A172 (cell line): Measurements from ENCODE around the gene STK32C. TPM values are rescaled to one million over a fixed set of nuclear protein-coding genes. Genes with fewer than 3 reads are reported as not detected.
"Not testable (repeated sequence)": the region's sequence is repeated elsewhere in the genome, so short reads cannot be mapped to it uniquely, and the experiment has no call there.

ENCODE experiments used
- DNase-seq: peaks from one replicate; pipeline ENCODE4 v3.0.0-alpha.2; 2015; ENCODE audit warnings: low spot score
- total RNA-seq: library from RNA; depleted of rRNA; stranded (reverse); fragments of >200 nt; shearing (Covaris generic); gene quantifications from 2 replicates; pipeline ENCODE4 v1.2.3, GENCODE V29; 2014

Gene STK32C
- total RNA-seq, 1 experiment from 2014 or later, result 23.0 TPM

- no peak for DNase-seq
Observed at GRCh38 chr10:132232023-132232951, 75.5 kb downstream of the STK32C start.

- DNase-seq, result no peak
Observed at GRCh38 chr10:132231656-132232022, 76.1 kb downstream of the STK32C start.

GRCh38 chr10:132230557-132231210, 77.1 kb downstream of the STK32C start:
- no peak for DNase-seq

- DNase-seq, result no peak
Observed at GRCh38 chr10:132229834-132230556, 77.8 kb downstream of the STK32C start.

GRCh38 chr10:132229096-132229495, 78.7 kb downstream of the STK32C start:
- no peak for DNase-seq

- DNase-seq, result no peak
Observed at GRCh38 chr10:132228616-132229015, 79.1 kb downstream of the STK32C start.

GRCh38 chr10:132227851-132228390, 79.8 kb downstream of the STK32C start:
- DNase-seq, result no peak

GRCh38 chr10:132226586-132227405, 81.0 kb downstream of the STK32C start:
- no peak for DNase-seq

- no peak for DNase-seq
Observed at GRCh38 chr10:132225849-132226205, 81.9 kb downstream of the STK32C start.

GRCh38 chr10:132225073-132225848, 82.5 kb downstream of the STK32C start:
- DNase-seq, result no peak

- peak; percentile 4 for DNase-seq
Observed at GRCh38 chr10:132224343-132225072, 83.2 kb downstream of the STK32C start.

GRCh38 chr10:132223611-132224342, 84.0 kb downstream of the STK32C start:
- no peak for DNase-seq

GRCh38 chr10:132223156-132223590, 84.6 kb downstream of the STK32C start:
- DNase-seq, result peak; percentile 60

- DNase-seq, result no peak
Observed at GRCh38 chr10:132222726-132223125, 85.0 kb downstream of the STK32C start.

- DNase-seq, result not testable (repeated sequence)
Observed at GRCh38 chr10:132220996-132221395, 86.8 kb downstream of the STK32C start.

- no peak for DNase-seq
Observed at GRCh38 chr10:132220061-132220460, 87.7 kb downstream of the STK32C start.

GRCh38 chr10:132219486-132219885, 88.3 kb downstream of the STK32C start:
- no peak for DNase-seq

GRCh38 chr10:132216441-132216840, 91.3 kb downstream of the STK32C start:
- DNase-seq, result not testable (repeated sequence)

GRCh38 chr10:132213917-132214316, 93.8 kb downstream of the STK32C start:
- DNase-seq, result no peak
